OCI-LY1 (cell line): ENCODE data around the gene ADSL.

Experiments
- H2AFZ ChIP-seq: fragments of 200-600 bp; sonication (generic), shearing (Covaris generic); 2 replicates; pipeline ENCODE4 v1.6.0; 2014; ENCODE audit warnings: antibody characterized with exemption, mild to moderate bottlenecking, low read length
- H3F3A ChIP-seq: fragments of 200-600 bp; sonication (generic), shearing (Covaris generic); 2 replicates; pipeline ENCODE4 v1.6.0; 2014; ENCODE audit warnings: mild to moderate bottlenecking, antibody characterized with exemption, low read length, moderate library complexity; ENCODE audit not compliant: insufficient read depth
- H3K27ac ChIP-seq: fragments of 200-600 bp; sonication (generic); 2 replicates; pipeline ENCODE4 v1.5.1; 2014; ENCODE audit warnings: low read length, mixed run types, mild to moderate bottlenecking, low read depth; ENCODE audit not compliant: poor library complexity, severe bottlenecking
- H3K27me3 ChIP-seq: fragments of 200-600 bp; sonication (generic); 2 replicates; pipeline ENCODE4 v1.6.0; 2014; ENCODE audit warnings: antibody characterized with exemption, mild to moderate bottlenecking, low read length, moderate library complexity; ENCODE audit not compliant: insufficient read depth
- H3K36me3 ChIP-seq: fragments of 200-600 bp; sonication (generic); 2 replicates; pipeline ENCODE4 v1.6.1; 2014; ENCODE audit warnings: mild to moderate bottlenecking, antibody characterized with exemption, low read length, moderate library complexity, mixed read lengths; ENCODE audit not compliant: insufficient read depth
- H3K4me1 ChIP-seq: fragments of 200-600 bp; sonication (generic); 2 replicates; pipeline ENCODE4 v1.5.1; 2014; ENCODE audit warnings: mild to moderate bottlenecking, low read length, moderate library complexity; ENCODE audit not compliant: insufficient read depth, severe bottlenecking
- H3K4me2 ChIP-seq: fragments of 200-600 bp; sonication (generic), shearing (Covaris generic); 2 replicates; pipeline ENCODE4 v1.6.1; 2014; ENCODE audit warnings: low read length
- H3K4me3 ChIP-seq: fragments of 200-600 bp; sonication (generic); 2 replicates; pipeline ENCODE4 v1.5.1; 2014; ENCODE audit warnings: low read length, low read depth, mild to moderate bottlenecking, mixed read lengths; ENCODE audit not compliant: poor library complexity, severe bottlenecking
- H3K79me2 ChIP-seq: fragments of 200-600 bp; shearing (Covaris generic); 2 replicates; pipeline ENCODE4 v1.6.1; 2016; ENCODE audit warnings: mixed run types, low read length, mixed read lengths; ENCODE audit not compliant: insufficient read depth
- H3K9ac ChIP-seq: fragments of 200-600 bp; sonication (generic), shearing (Covaris generic); 2 replicates; pipeline ENCODE4 v1.6.1; 2014; ENCODE audit warnings: mild to moderate bottlenecking, low read length, mixed read lengths
- H3K9me2 ChIP-seq: fragments of 200-600 bp; sonication (generic), shearing (Covaris generic); 2 replicates; pipeline ENCODE4 v1.6.1; 2014; ENCODE audit warnings: low read depth, mild to moderate bottlenecking, low read length, mixed read lengths
- H3K9me3 ChIP-seq: fragments of 200-600 bp; shearing (Covaris generic); 2 replicates; pipeline ENCODE4 v1.6.1; 2014; ENCODE audit warnings: low read length, mixed read lengths
- H4K20me1 ChIP-seq: fragments of 200-600 bp; sonication (generic), shearing (Covaris generic); 2 replicates; pipeline ENCODE4 v1.6.0; 2016; ENCODE audit warnings: mild to moderate bottlenecking, low read length; ENCODE audit not compliant: insufficient read depth
- EZH2 ChIP-seq: fragments of 200-600 bp; sonication (generic), shearing (Covaris generic); IDR thresholded peaks from 2 replicates; pipeline ENCODE4 v1.8.0; 2017; ENCODE audit warnings: borderline replicate concordance, mixed run types, mild to moderate bottlenecking, antibody characterized with exemption, low read length, moderate library complexity, mixed read lengths
- TF ChIP-seq, protein P1 (sequence below): fragments of 200-600 bp; sonication (generic), shearing (Covaris generic); IDR thresholded peaks from 2 replicates; pipeline ENCODE4 v1.5.1; 2017; ENCODE audit warnings: mild to moderate bottlenecking, antibody characterized with exemption, low read length, moderate library complexity, mixed read lengths

Gene ADSL

GRCh38 chr22:40330086-40330485 is 16.2 kb upstream of the ADSL start:
- peaks cover 18% of the 10 kb centered on the region for H3K4me1 ChIP-seq
- H3K36me3 ChIP-seq, result peaks cover 31% of the 10 kb centered on the region; the same call in 1 of the 2 replicates
- H3K9me2 ChIP-seq, result no peaks in the 10 kb centered on the region
- no peak overlapping the region for H3K4me2 ChIP-seq
- no peak overlapping the region for H2AFZ ChIP-seq
- no peaks in the 10 kb centered on the region for H3K27me3 ChIP-seq
- H3K9ac ChIP-seq, result no peak overlapping the region
- no peaks in the 10 kb centered on the region for H4K20me1 ChIP-seq
- H3F3A ChIP-seq, result no peaks in the 10 kb centered on the region
- TF ChIP-seq EZH2, result no peak
- TF ChIP-seq, protein P1, sequence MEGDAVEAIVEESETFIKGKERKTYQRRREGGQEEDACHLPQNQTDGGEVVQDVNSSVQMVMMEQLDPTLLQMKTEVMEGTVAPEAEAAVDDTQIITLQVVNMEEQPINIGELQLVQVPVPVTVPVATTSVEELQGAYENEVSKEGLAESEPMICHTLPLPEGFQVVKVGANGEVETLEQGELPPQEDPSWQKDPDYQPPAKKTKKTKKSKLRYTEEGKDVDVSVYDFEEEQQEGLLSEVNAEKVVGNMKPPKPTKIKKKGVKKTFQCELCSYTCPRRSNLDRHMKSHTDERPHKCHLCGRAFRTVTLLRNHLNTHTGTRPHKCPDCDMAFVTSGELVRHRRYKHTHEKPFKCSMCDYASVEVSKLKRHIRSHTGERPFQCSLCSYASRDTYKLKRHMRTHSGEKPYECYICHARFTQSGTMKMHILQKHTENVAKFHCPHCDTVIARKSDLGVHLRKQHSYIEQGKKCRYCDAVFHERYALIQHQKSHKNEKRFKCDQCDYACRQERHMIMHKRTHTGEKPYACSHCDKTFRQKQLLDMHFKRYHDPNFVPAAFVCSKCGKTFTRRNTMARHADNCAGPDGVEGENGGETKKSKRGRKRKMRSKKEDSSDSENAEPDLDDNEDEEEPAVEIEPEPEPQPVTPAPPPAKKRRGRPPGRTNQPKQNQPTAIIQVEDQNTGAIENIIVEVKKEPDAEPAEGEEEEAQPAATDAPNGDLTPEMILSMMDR, result no peak
- H3K4me3 ChIP-seq, result no peak overlapping the region
- no peak overlapping the region for H3K27ac ChIP-seq
- no peaks in the 10 kb centered on the region for H3K9me3 ChIP-seq
- H3K79me2 ChIP-seq, result no peaks in the 10 kb centered on the region

- Histone ChIP-seq H3K79me2 (no peaks in the 10 kb centered on the region), H3F3A (no peaks in the 10 kb centered on the region), H3K4me1 (peaks cover 15% of the 10 kb centered on the region), H2AFZ (no peak overlapping the region), H3K27me3 (no peaks in the 10 kb centered on the region), H3K4me3 (no peak overlapping the region), H4K20me1 (no peaks in the 10 kb centered on the region), H3K9me2 (no peaks in the 10 kb centered on the region), H3K9me3 (no peaks in the 10 kb centered on the region), H3K4me2 (no peak overlapping the region), H3K9ac (no peak overlapping the region), H3K27ac (no peak overlapping the region), H3K36me3 (peaks cover 31% of the 10 kb centered on the region; the same call in 1 of the 2 replicates)
- TF ChIP-seq EZH2, result no peak
Observed at GRCh38 chr22:40330615-40331014, 15.7 kb upstream of the ADSL start.

DNA sequence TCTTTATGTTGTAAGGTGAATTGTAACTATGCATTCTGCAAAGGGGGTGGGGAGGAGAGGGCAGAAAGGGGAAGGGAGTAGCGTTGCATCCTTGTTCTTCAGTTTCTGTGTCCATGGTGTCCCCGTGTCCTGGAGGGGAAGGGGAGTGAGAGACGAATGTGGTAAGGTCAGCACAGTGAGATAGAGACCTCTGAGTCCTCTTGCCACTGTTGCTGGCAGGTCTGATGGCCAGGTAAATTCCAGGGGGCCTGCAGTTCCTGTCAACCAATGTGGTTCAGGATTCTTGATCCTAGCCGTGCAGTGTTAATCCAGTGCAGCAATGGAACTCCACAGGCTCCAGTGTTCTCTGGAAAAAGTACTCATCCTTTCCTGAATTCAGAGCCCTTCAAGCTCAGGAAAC is 14.6 kb upstream of the ADSL start:
- no peaks in the 10 kb centered on the region for H3K9me3 ChIP-seq
- peaks cover 31% of the 10 kb centered on the region; the same call in 1 of the 2 replicates for H3K36me3 ChIP-seq
- no peak overlapping the region for H3K4me2 ChIP-seq
- H3K79me2 ChIP-seq, result no peaks in the 10 kb centered on the region
- no peak overlapping the region for H3K4me3 ChIP-seq
- H3K27me3 ChIP-seq, result no peaks in the 10 kb centered on the region
- no peaks in the 10 kb centered on the region for H3K9me2 ChIP-seq
- no peak overlapping the region for H3K9ac ChIP-seq
- no peaks in the 10 kb centered on the region for H4K20me1 ChIP-seq
- TF ChIP-seq, protein P1, result no peak
- no peak for TF ChIP-seq EZH2
- H2AFZ ChIP-seq, result no peak overlapping the region
- no peaks in the 10 kb centered on the region for H3F3A ChIP-seq
- no peak overlapping the region for H3K27ac ChIP-seq
- peaks cover 15% of the 10 kb centered on the region for H3K4me1 ChIP-seq

DNA sequence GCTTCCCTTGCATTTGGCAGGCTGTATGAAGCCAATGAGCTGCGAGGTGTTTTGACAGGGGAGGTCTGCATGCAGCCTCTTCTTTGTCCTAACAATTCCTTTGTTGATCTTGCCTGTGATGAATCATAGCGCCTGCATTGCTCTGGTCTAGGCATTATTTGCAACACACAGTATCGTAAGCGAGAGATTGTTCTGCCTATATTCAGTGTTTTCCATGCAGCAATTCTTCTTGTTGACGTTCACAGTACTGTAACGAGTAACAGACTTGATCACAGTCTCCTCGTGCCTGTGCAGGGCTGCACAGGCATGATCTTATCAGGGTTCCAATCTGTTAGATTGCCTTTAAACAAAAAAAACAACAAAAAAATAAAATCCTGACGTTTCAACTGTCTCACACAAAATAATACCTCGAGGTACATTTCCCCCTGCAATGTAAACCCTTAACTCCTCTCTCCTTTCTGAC is 13.9 kb upstream of the ADSL start:
- peaks cover 15% of the 10 kb centered on the region for H3K4me1 ChIP-seq
- peaks cover 25% of the 10 kb centered on the region; the same call in 1 of the 2 replicates for H3K36me3 ChIP-seq
- H3K79me2 ChIP-seq, result no peaks in the 10 kb centered on the region
- no peaks in the 10 kb centered on the region for H3K27me3 ChIP-seq
- H3K4me3 ChIP-seq, result no peak overlapping the region
- no peaks in the 10 kb centered on the region for H4K20me1 ChIP-seq
- H3K9ac ChIP-seq, result no peak overlapping the region
- H3K4me2 ChIP-seq, result no peak overlapping the region
- no peak overlapping the region for H2AFZ ChIP-seq
- no peak for TF ChIP-seq EZH2
- TF ChIP-seq, protein P1, result no peak
- H3F3A ChIP-seq, result no peaks in the 10 kb centered on the region
- H3K9me3 ChIP-seq, result no peaks in the 10 kb centered on the region
- no peak overlapping the region for H3K27ac ChIP-seq
- H3K9me2 ChIP-seq, result no peaks in the 10 kb centered on the region
